CD4-positive, alpha-beta T cell (primary cell): Measurements from ENCODE around the gene FAM229A. TPM values are rescaled to one million over a fixed set of nuclear protein-coding genes. Genes with fewer than 3 reads are reported as not detected.
A peak's percentile ranks its signal among the peaks of the same experiment; 100 is the strongest.

Source experiments
- ATAC-seq: fragments of 200-7000 bp; cut with Tn5 transposase; one replicate; pipeline ENCODE4 v1.10.0; 2022; ENCODE audit warnings: mild to moderate bottlenecking; ENCODE audit not compliant: poor library complexity
- CTCF ChIA-PET: fragments of 350-600 bp; sonication (Branson Sonifier 250); formaldehyde crosslinking; loops from one replicate; lab custom pipeline; 2021; ENCODE audit warnings: antibody characterized with exemption, inconsistent platforms; lab: Charles Lee
- POLR2A ChIA-PET: fragments of 350-600 bp; sonication (Branson Sonifier 250); formaldehyde crosslinking; loops from one replicate; lab custom pipeline; 2021; ENCODE audit warnings: antibody characterized with exemption, inconsistent platforms; lab: Charles Lee
- DNase-seq, 14 experiments: peaks; one replicate each; pipeline ENCODE4 v3.0.0-alpha.2; 2013 to 2020; ENCODE audit warnings: mixed read lengths in 2 of 14
- H3K27ac ChIP-seq, 2 donors: one replicate each; pipeline versions ENCODE4 v1.5.1 to v1.7.0; 2013; ENCODE audit warnings: low read length in 2 of 2, low read depth in 1 of 2, mild to moderate bottlenecking in 1 of 2
- H3K27me3 ChIP-seq, 2 experiments: 1 replicate in 1 of 2; 2 replicates in 1 of 2; pipeline versions ENCODE4 v1.6.1 to v1.7.0; 2013; ENCODE audit warnings: low read length in 2 of 2, control low read depth in 1 of 2, mild to moderate bottlenecking in 1 of 2, moderate library complexity in 1 of 2; ENCODE audit not compliant: insufficient read depth in 2 of 2, control insufficient read depth in 1 of 2
- H3K36me3 ChIP-seq: one replicate; pipeline ENCODE4 v1.6.1; 2013; ENCODE audit warnings: low read length, control low read depth; ENCODE audit not compliant: insufficient read depth
- H3K4me1 ChIP-seq: one replicate; pipeline ENCODE4 v1.6.1; 2013; ENCODE audit warnings: low read length, control low read depth; ENCODE audit not compliant: insufficient read depth
- H3K4me3 ChIP-seq: one replicate; pipeline ENCODE4 v1.5.1; 2013; ENCODE audit warnings: mild to moderate bottlenecking, low read length, moderate library complexity
- H3K9me3 ChIP-seq, 2 experiments: 1 replicate in 1 of 2; 2 replicates in 1 of 2; pipeline versions ENCODE4 v1.6.1 to v1.7.0; 2013; ENCODE audit warnings: low read length in 2 of 2, mild to moderate bottlenecking in 2 of 2, control low read depth in 1 of 2, moderate library complexity in 1 of 2; ENCODE audit not compliant: control insufficient read depth in 1 of 2, insufficient read depth in 1 of 2
- H3K27ac Mint-ChIP-seq: one replicate; pipeline ENCODE4 v1.8.0; 2020; ENCODE audit warnings: mixed read lengths
- H3K27me3 Mint-ChIP-seq: one replicate; pipeline ENCODE4 v1.8.0; 2021; ENCODE audit warnings: mixed read lengths
- H3K36me3 Mint-ChIP-seq: one replicate; pipeline ENCODE4 v1.8.0; 2021; ENCODE audit warnings: low read depth, mixed read lengths
- H3K4me1 Mint-ChIP-seq: one replicate; pipeline ENCODE4 v1.8.0; 2021; ENCODE audit warnings: low read depth, mixed read lengths
- H3K4me3 Mint-ChIP-seq: one replicate; pipeline ENCODE4 v1.8.0; 2020; ENCODE audit warnings: mild to moderate bottlenecking, mixed read lengths
- H3K9me3 Mint-ChIP-seq: one replicate; pipeline ENCODE4 v1.8.0; 2020; ENCODE audit warnings: mixed read lengths
- intact Hi-C, 2 experiments: fragments of 100-400 bp; cut with DNase I in 1 of 2; cut with micrococcal nuclease in 1 of 2; formaldehyde crosslinking; loops; one replicate each; pipeline versions ENCODE4 v1.15.1 to v1.9.0; 2023 to 2025; cut with DNase I, micrococcal nuclease
- total RNA-seq, 174 experiments: library from RNA in 2 of 174; stranded (reverse) in 2 of 174; gene quantifications; one replicate each; pipeline ENCODE4 v1.2.3 and lab custom pipeline; 2021 to 2026
- TF ChIP-seq, protein P1 (sequence below): fragments of 200-600 bp; IDR thresholded peaks from one replicate; pipeline ENCODE4 v1.8.0; 2022; ENCODE audit warnings: antibody characterized with exemption, mild to moderate bottlenecking

Gene FAM229A
- total RNA-seq, 2 experiments from 2014 or later: 38.0 to 38.6 TPM

DNA sequence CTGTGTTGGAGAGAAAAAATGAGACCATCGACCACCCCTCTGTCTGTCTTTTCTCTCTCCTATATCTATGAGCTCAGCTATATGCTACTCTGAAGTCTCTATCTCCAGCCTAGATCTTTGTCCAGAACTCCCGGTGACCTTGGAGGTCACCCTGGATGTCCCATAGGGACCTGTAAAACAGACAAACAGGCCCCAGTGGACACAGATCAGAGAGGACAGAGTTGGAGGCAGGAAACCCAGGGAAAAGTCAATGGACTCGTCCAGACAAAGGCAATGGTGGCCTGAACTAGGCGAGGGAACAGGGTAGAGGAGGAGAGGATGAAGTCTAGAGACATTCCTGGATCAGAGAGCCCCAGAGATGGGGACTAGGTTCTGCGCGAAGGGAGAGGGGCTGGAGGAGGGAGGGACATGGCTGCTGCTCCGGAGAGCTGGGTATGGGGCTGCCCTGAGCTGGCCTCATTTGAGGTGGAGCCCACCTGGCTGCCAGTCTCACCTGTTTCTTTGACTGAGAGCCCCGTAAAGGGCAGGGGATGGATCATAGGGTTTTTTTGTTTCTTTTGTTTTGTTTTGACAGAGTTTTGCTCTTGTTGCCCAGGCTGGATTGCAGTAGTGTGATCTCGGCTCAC, 15.6 kb downstream of the FAM229A start:
- ATAC-seq (no peak), DNase-seq (no peak)
- peaks cover 0 to 8% of the 10 kb centered on the region in 2 experiments for H3K9me3 ChIP-seq
- POLR2A ChIA-PET: interaction anchor here (0.6 to 3.4 kb wide), 2 partner anchors 10 to 149 kb away, joined by 3 to 23 read pairs; partner anchors contain the start of gene MARCKSL1
- H3K4me1 ChIP-seq: peaks cover 57% of the 10 kb centered on the region
- no peaks in the 10 kb centered on the region for H3K9me3 Mint-ChIP-seq
- H3K36me3 Mint-ChIP-seq: no peaks in the 10 kb centered on the region
- H3K4me3 Mint-ChIP-seq: peak overlapping the region; percentile 4
- no peak overlapping the region for H3K27ac Mint-ChIP-seq
- no peak overlapping the region for H3K27ac ChIP-seq
- H3K36me3 ChIP-seq: no peaks in the 10 kb centered on the region
- no peaks in the 10 kb centered on the region for H3K27me3 ChIP-seq
- H3K27me3 Mint-ChIP-seq: no peaks in the 10 kb centered on the region
- intact Hi-C loops: no loop called here
- TF ChIP-seq, protein P1, sequence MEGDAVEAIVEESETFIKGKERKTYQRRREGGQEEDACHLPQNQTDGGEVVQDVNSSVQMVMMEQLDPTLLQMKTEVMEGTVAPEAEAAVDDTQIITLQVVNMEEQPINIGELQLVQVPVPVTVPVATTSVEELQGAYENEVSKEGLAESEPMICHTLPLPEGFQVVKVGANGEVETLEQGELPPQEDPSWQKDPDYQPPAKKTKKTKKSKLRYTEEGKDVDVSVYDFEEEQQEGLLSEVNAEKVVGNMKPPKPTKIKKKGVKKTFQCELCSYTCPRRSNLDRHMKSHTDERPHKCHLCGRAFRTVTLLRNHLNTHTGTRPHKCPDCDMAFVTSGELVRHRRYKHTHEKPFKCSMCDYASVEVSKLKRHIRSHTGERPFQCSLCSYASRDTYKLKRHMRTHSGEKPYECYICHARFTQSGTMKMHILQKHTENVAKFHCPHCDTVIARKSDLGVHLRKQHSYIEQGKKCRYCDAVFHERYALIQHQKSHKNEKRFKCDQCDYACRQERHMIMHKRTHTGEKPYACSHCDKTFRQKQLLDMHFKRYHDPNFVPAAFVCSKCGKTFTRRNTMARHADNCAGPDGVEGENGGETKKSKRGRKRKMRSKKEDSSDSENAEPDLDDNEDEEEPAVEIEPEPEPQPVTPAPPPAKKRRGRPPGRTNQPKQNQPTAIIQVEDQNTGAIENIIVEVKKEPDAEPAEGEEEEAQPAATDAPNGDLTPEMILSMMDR: no peak
- no peak overlapping the region for H3K4me3 ChIP-seq
- CTCF ChIA-PET: no interaction called here
- H3K4me1 Mint-ChIP-seq: peaks cover 56% of the 10 kb centered on the region

DNA sequence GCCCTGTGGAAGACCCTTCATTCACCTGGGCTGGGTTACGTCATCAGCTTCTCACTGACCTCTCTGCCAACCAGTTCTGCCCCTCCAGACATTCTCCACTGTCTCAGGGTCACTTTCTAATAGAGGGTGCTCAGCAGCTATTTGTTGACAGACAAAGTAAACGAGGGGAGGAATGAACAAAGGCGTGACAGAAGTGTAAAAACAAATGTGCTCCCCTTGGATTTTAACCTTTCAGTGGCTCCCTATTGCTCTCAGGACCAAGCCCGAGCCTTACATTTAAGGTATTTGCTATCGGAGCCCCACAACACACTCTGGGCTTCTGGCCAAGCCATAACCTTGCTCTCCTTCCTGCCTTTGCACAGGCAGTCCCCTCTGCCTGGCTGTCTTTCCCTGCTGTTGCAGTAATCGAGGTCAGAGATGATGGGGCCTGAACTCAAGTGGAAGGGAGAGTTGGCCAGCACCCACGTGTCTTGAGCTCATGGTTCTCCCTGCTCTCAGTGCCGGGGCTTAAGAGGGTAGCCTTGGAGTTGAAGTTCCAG, 16.9 kb downstream of the FAM229A start:
- Mint-ChIP-seq H3K4me3 (peak overlapping the region; percentile 13), H3K27ac (no peak overlapping the region), H3K36me3 (no peaks in the 10 kb centered on the region), H3K9me3 (no peaks in the 10 kb centered on the region), H3K27me3 (no peaks in the 10 kb centered on the region), H3K4me1 (peaks cover 46% of the 10 kb centered on the region)
- TF ChIP-seq, protein P1: no peak
- Histone ChIP-seq H3K4me3 (no peak overlapping the region), H3K9me3 (peaks cover 0 to 2% of the 10 kb centered on the region in 2 experiments), H3K27me3 (no peaks in the 10 kb centered on the region), H3K4me1 (peaks cover 47% of the 10 kb centered on the region), H3K27ac (no peak overlapping the region), H3K36me3 (no peaks in the 10 kb centered on the region)
- ChIA-PET POLR2A (interaction anchor here (1.1 to 3.4 kb wide), 3 partner anchors 9 to 91 kb away, joined by 3 to 23 read pairs (median 4); partner anchors contain the start of gene MARCKSL1), CTCF (no interaction called here)
- intact Hi-C loops: no loop called here
- DNase-seq: peak in 7 of 14 experiments; percentile 28 to 65 (median 53)
- ATAC-seq: peak; percentile 73

DNA sequence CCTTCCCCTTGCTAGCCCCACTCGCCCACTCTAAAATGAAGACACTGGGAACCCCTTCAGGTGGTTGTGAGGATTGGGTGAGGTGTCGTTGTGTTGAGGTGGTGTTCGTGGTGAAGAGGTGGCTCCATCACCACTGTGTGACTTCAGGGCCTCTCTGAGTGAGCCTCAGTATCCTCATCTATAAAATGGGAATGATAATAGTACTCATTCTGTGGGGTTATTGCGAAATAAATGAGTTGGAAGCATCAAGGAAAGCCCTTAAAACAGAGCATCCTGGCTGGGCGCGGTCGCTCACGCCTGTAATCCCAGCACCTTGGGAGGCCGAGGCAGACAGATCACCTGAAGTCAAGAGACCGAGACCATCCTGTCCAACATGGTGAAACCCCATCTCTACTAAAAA, 19.6 kb downstream of the FAM229A start:
- H3K27ac Mint-ChIP-seq: no peak overlapping the region

More for the DNA sequence above, 19.6 kb downstream of the FAM229A start:
- ChIA-PET POLR2A (interaction anchor here (2.2 kb wide), 1 partner anchor 52 kb away, joined by 5 read pairs; the partner anchor contains the start of gene BSDC1), CTCF (interaction anchor here (1.0 kb wide), 1 partner anchor 8 kb away, joined by 3 read pairs; no protein-coding TSS in a partner anchor)
- peaks cover 36% of the 10 kb centered on the region for H3K4me1 ChIP-seq
- intact Hi-C loops: no loop called here
- H3K36me3 ChIP-seq: no peaks in the 10 kb centered on the region
- Mint-ChIP-seq H3K4me1 (peaks cover 32% of the 10 kb centered on the region), H3K9me3 (no peaks in the 10 kb centered on the region), H3K36me3 (no peaks in the 10 kb centered on the region), H3K4me3 (no peak overlapping the region), H3K27me3 (no peaks in the 10 kb centered on the region)
- H3K4me3 ChIP-seq: no peak overlapping the region
- H3K27ac ChIP-seq: no peak overlapping the region
- DNase-seq (no peak), ATAC-seq (no peak)
- TF ChIP-seq, protein P1: no peak
- H3K27me3 ChIP-seq: no peaks in the 10 kb centered on the region
- no peaks in the 10 kb centered on the region for H3K9me3 ChIP-seq
